Gastroesophageal sphincter (tissue), 4 donors: ENCODE measurements around the gene PLIN1. TPM values are rescaled to one million over a fixed set of nuclear protein-coding genes. Genes with fewer than 3 reads are reported as not detected.

Source experiments
- ATAC-seq: fragments of 150-250 bp; one replicate; pipeline ENCODE4 v1.9.1; 2016; ENCODE audit warnings: mild to moderate bottlenecking, moderate library complexity
- H3K27ac ChIP-seq, 4 donors: fragments of 200-600 bp; sonication (generic) in 3 of 4; 1 replicate in 3 of 4; 2 replicates in 1 of 4; pipeline ENCODE4 v1.5.1; 2016 to 2019
- H3K27me3 ChIP-seq: fragments of 200-600 bp; sonication (generic); one replicate; pipeline ENCODE4 v1.5.1; 2019
- H3K36me3 ChIP-seq, 2 donors: fragments of 200-600 bp; sonication (generic); one replicate each; pipeline ENCODE4 v1.5.1; 2019; ENCODE audit warnings: control low read depth in 1 of 2
- H3K4me1 ChIP-seq, 3 donors: fragments of 200-600 bp; sonication (generic); 1 replicate in 2 of 3; 2 replicates in 1 of 3; pipeline ENCODE4 v1.5.1; 2016 to 2019; ENCODE audit warnings: control low read depth in 2 of 3
- H3K4me3 ChIP-seq, 2 donors: fragments of 200-600 bp; sonication (generic); one replicate each; pipeline ENCODE4 v1.5.1; 2019; ENCODE audit warnings: mild to moderate bottlenecking in 1 of 2, moderate library complexity in 1 of 2
- H3K9me3 ChIP-seq, 3 donors: fragments of 200-600 bp; sonication (generic); one replicate each; pipeline ENCODE4 v1.5.1; 2017 to 2019; ENCODE audit warnings: control low read depth in 2 of 3
- EP300 ChIP-seq: sonication (generic); formaldehyde crosslinking; IDR thresholded peaks from one replicate; pipeline ENCODE4 v1.6.1; 2017; ENCODE audit warnings: antibody characterized with exemption, mild to moderate bottlenecking
- POLR2A ChIP-seq, 2 donors: fragments of 450-650 bp; IDR thresholded peaks; one replicate each; pipeline ENCODE4 v1.6.1; 2017; ENCODE audit warnings: antibody characterized with exemption in 2 of 2, mild to moderate bottlenecking in 2 of 2, moderate library complexity in 1 of 2
- POLR2AphosphoS5 ChIP-seq: sonication (generic); formaldehyde crosslinking; IDR thresholded peaks from one replicate; pipeline ENCODE4 v1.6.1; 2017; ENCODE audit warnings: antibody characterized with exemption
- WGBS, 2 donors: methylation state at CpG; one replicate each; pipeline ENCODE4 v1.1.5; 2018; ENCODE audit warnings: low coverage in 1 of 2; 5-methylcytosine and 5-hydroxymethylcytosine counted together
- total RNA-seq, 4 donors: library from RNA; depleted of rRNA; stranded (reverse); fragments of >200 nt; gene quantifications; one replicate each; pipeline ENCODE4 v1.1.0, GENCODE V29; 2016
- TF ChIP-seq, protein P1 (sequence below), 4 experiments: fragments of 200-600 bp in 2 of 4; fragments of 450-650 bp in 2 of 4; sonication (generic) in 1 of 4; IDR thresholded peaks; one replicate each; pipeline ENCODE4 v1.5.1; 2017 to 2019; ENCODE audit warnings: antibody characterized with exemption in 4 of 4, mild to moderate bottlenecking in 2 of 4, moderate library complexity in 2 of 4

PLIN1 gene
- total RNA-seq, 4 donors from 2014 or later, result 1.2 to 22.2 (median 2.5) TPM

GRCh38 chr15:89633585-89633984 lies 45.6 kb downstream of the PLIN1 start:
- TF ChIP-seq, protein P1, sequence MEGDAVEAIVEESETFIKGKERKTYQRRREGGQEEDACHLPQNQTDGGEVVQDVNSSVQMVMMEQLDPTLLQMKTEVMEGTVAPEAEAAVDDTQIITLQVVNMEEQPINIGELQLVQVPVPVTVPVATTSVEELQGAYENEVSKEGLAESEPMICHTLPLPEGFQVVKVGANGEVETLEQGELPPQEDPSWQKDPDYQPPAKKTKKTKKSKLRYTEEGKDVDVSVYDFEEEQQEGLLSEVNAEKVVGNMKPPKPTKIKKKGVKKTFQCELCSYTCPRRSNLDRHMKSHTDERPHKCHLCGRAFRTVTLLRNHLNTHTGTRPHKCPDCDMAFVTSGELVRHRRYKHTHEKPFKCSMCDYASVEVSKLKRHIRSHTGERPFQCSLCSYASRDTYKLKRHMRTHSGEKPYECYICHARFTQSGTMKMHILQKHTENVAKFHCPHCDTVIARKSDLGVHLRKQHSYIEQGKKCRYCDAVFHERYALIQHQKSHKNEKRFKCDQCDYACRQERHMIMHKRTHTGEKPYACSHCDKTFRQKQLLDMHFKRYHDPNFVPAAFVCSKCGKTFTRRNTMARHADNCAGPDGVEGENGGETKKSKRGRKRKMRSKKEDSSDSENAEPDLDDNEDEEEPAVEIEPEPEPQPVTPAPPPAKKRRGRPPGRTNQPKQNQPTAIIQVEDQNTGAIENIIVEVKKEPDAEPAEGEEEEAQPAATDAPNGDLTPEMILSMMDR (IDR thresholded peaks at IDR 0.05), result no peak
- no peak for TF ChIP-seq POLR2AphosphoS5
- TF ChIP-seq POLR2A (IDR thresholded peaks at IDR 0.05), result no peak
- TF ChIP-seq EP300, result no peak
- Histone ChIP-seq H3K4me1 (no peaks in the 10 kb centered on the region), H3K4me3 (no peak overlapping the region), H3K9me3 (no peaks in the 10 kb centered on the region), H3K27ac (no peak overlapping the region), H3K27me3 (no peaks in the 10 kb centered on the region), H3K36me3 (peaks cover 0 to 60% of the 10 kb centered on the region in 2 donors)
- no peak for ATAC-seq
- WGBS, 2 donors, result 90 to 100% methylated on average over 1 to 6 of the region's 23 CpGs

DNA sequence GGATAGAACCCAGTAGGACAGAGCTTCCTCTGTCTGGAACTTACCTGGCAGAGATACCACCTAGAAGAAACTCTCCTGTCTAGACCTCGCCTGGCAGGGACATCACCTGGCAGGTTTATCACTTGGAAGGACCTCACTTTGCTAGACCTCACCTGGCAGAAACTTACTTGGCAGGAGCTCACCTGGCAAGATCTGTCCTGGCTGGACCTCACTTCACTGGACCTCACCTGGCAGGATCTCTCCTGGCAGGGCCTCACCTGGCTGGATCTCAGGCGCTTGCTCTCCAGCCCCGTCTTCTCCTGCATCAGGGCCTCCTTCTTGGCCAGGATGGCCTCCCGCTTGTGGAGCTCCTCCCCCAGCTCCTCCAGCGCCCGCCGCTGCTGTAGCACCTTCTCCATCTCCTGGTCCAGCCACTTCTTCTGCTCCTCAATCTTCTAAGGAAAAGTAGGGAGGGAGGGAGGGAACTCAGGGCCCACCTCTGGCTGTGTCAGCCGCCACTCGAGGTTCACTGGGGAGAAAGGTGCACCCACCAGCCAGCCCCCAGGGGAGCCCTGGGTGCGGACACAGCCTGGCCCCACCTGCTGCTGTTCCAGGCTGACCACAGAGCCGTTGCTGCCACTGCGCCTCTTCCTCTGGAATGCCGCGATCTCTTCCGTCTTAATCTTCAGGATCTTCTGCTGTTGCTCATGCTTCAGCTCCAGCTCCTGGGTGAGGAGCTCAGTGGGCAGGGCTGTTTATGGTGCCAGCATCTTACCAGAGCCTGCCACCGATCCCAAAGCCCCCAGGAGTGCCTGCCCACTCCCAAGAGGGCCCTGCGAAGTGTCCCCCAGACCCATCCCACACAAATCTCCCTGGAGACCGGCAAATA lies 46.4 kb downstream of the PLIN1 start:
- TF ChIP-seq, protein P1 (IDR thresholded peaks at IDR 0.05), result no peak
- no peak for TF ChIP-seq POLR2A (IDR thresholded peaks at IDR 0.05)
- no peak for TF ChIP-seq EP300
- no peak for TF ChIP-seq POLR2AphosphoS5
- H3K27me3 ChIP-seq, result no peaks in the 10 kb centered on the region
- no peak overlapping the region for H3K4me3 ChIP-seq
- no peak for ATAC-seq
- no peaks in the 10 kb centered on the region for H3K9me3 ChIP-seq
- peaks cover 0 to 68% of the 10 kb centered on the region in 2 donors for H3K36me3 ChIP-seq
- no peak overlapping the region for H3K27ac ChIP-seq
- H3K4me1 ChIP-seq, result no peaks in the 10 kb centered on the region
- whole genome bisulfite sequencing, 2 donors, result 89 to 98% methylated on average over 3 to 7 of the region's 18 CpGs

DNA sequence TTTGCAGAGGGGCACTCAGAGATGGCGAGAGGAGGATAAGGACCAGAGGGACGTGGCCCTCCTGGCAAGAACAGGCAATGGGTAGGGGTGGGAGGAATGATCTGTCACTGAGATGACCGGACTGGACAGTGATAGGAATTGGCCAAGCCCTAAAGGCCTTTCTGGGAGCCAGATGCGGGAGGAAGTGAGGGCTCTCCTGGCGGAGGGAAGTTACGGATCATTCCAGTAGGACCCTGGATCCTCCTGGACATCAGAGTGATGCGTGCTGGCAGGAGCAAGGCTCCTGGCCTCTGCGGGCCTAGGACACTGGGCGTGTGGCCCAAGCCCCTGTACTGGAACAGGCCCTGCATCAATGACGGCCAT lies 47.3 kb downstream of the PLIN1 start:
- Histone ChIP-seq H3K27me3 (no peaks in the 10 kb centered on the region), H3K9me3 (no peaks in the 10 kb centered on the region), H3K4me1 (no peaks in the 10 kb centered on the region), H3K36me3 (peaks cover 0 to 77% of the 10 kb centered on the region in 2 donors), H3K4me3 (no peak overlapping the region), H3K27ac (no peak overlapping the region)
- ATAC-seq, result no peak
- TF ChIP-seq EP300 (no peak), POLR2AphosphoS5 (no peak), POLR2A (IDR thresholded peaks at IDR 0.05) (no peak)
- TF ChIP-seq, protein P1 (IDR thresholded peaks at IDR 0.05), result no peak
- WGBS, 2 donors, result 80 to 86% methylated on average over 6 to 7 of the region's 10 CpGs

DNA sequence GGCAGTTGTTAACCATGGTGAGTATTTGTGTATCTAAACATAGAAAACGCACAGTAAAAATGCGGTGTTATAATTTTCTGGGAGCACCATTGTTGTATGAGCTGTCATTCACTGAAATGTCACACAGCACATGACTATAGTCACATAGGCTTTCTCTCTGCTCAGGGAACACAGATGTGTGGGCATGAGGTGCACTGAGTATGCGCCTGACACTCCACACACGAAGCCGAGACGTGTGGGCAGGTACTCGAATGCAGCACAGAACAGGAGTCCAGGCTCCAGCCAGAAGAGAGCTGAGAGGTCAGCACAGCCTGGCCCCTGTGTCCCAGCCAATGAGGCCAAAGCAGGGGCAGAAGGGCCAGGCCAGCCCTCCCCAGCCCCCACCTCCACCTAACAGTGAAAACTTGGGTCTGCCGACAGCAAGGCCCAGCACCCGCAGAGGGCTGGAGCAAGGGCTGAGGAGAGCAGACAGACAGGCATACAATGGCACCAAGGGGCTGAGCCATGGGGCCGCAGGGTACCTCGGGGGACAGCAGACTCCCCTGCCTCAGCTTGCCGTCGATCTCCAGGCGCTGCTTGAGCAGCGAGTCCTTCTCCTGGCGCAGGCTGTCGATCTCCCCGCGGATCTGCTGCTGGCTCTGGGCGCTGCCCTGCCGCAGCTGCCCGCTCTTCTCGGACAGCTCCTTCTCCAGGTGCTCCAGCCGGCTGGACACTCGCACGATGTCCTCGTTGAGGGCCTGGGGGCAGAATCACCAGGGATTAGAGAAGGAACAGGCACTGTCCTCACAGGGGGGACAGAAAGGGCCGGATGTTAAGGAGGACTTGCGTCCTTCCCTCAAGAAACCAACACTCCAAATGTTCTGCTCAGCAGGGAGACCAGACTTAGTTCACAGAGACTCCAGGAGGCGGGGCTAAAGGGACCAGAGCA lies 47.9 kb downstream of the PLIN1 start:
- 90 to 91% methylated on average over 3 to 8 of the region's 30 CpGs for WGBS, 2 donors
- ATAC-seq, result no peak
- peaks cover 0 to 83% of the 10 kb centered on the region in 2 donors for H3K36me3 ChIP-seq

GRCh38 chr15:89630260-89630659 lies 48.9 kb downstream of the PLIN1 start:
- H3K36me3 ChIP-seq, result peaks cover 0 to 93% of the 10 kb centered on the region in 2 donors
- WGBS, 2 donors, result 95 to 100% methylated on average over 1 to 8 of the region's 14 CpGs
- no peak overlapping the region for H3K4me3 ChIP-seq
- no peaks in the 10 kb centered on the region for H3K4me1 ChIP-seq
- TF ChIP-seq EP300 (no peak), POLR2AphosphoS5 (no peak), POLR2A (IDR thresholded peaks at IDR 0.05) (no peak)
- TF ChIP-seq, protein P1 (IDR thresholded peaks at IDR 0.05), result no peak
- no peak for ATAC-seq
- H3K9me3 ChIP-seq, result no peaks in the 10 kb centered on the region
- H3K27ac ChIP-seq, result no peak overlapping the region
- no peaks in the 10 kb centered on the region for H3K27me3 ChIP-seq

More for the DNA sequence above, 47.9 kb downstream of the PLIN1 start:
- H3K4me3 ChIP-seq, result no peak overlapping the region
- H3K27ac ChIP-seq, result no peak overlapping the region
- H3K27me3 ChIP-seq, result no peaks in the 10 kb centered on the region
- H3K4me1 ChIP-seq, result no peaks in the 10 kb centered on the region
- no peak for TF ChIP-seq POLR2AphosphoS5
- no peaks in the 10 kb centered on the region for H3K9me3 ChIP-seq
